HFFc6 (cell line): Measurements from ENCODE around the gene TBX6. TPM values are rescaled to one million over a fixed set of nuclear protein-coding genes. Genes with fewer than 3 reads are reported as not detected.

ENCODE experiments used
- DNase-seq: peaks from one replicate; pipeline ENCODE4 v3.0.0-alpha.2; 2018
- H3K27ac Mint-ChIP-seq: 2 replicates; pipeline ENCODE4 v1.8.0; 2020; ENCODE audit warnings: mild to moderate bottlenecking, mixed read lengths
- H3K27me3 Mint-ChIP-seq: 2 replicates; pipeline ENCODE4 v1.8.0; 2021; ENCODE audit warnings: mild to moderate bottlenecking, moderate library complexity, mixed read lengths; ENCODE audit not compliant: insufficient read depth
- H3K36me3 Mint-ChIP-seq: 2 replicates; pipeline ENCODE4 v1.8.0; 2021; ENCODE audit warnings: low read depth, mixed read lengths
- H3K4me1 Mint-ChIP-seq: 2 replicates; pipeline ENCODE4 v1.8.0; 2020; ENCODE audit warnings: low read depth, mixed read lengths
- H3K4me3 Mint-ChIP-seq: 2 replicates; pipeline ENCODE4 v1.8.0; 2020; ENCODE audit warnings: mild to moderate bottlenecking, moderate library complexity, mixed read lengths
- H3K9me3 Mint-ChIP-seq: 2 replicates; pipeline ENCODE4 v1.8.0; 2020; ENCODE audit warnings: mild to moderate bottlenecking, mixed read lengths
- CTCF ChIP-seq: fragments of 200-600 bp; sonication (generic); IDR thresholded peaks from 2 replicates; pipeline ENCODE4 v1.5.0; 2021; ENCODE audit warnings: antibody characterized with exemption, mild to moderate bottlenecking
- total RNA-seq, 6 experiments: library from RNA; stranded (reverse); fragmentation: NEBNext Ultra II Directional; extraction: Animal tissue kit (Norgen Biotek cat#: 25700); gene quantifications; 2 replicates in 1 of 6; 3 replicates in 5 of 6; pipeline ENCODE4 v1.2.3, GENCODE V29; 2021

TBX6 gene
- total RNA-seq, 6 experiments from 2014 or later: 0.16 to 0.33 (median 0.26) TPM

GRCh38 chr16:30113031-30113710 is 21.4 kb upstream of the TBX6 start, which contains the start of gene GDPD3:
Gene GDPD3 (minus strand): TSS chr16:30113537. CDS start chr16:30113478, 59 bp downstream.
- DNase-seq: no peak
- Mint-ChIP-seq H3K27ac (peak within 1 kb of the TSS; percentile 87), H3K4me3 (peak within 1 kb of the TSS; percentile 20; the same call in 1 of the 2 replicates), H3K36me3 (peaks cover 4% of the 10 kb centered on the region; the same call in 1 of the 2 replicates), H3K9me3 (no peaks in the 10 kb centered on the region), H3K27me3 (no peaks in the 10 kb centered on the region; the same call in none of the 2 replicates), H3K4me1 (peaks cover 20% of the 10 kb centered on the region)
- no peak; the same call in none of the 2 replicates for TF ChIP-seq CTCF

- Mint-ChIP-seq H3K9me3 (no peaks in the 10 kb centered on the region), H3K4me3 (no peak overlapping the region), H3K4me1 (peaks cover 20% of the 10 kb centered on the region), H3K27ac (no peak overlapping the region), H3K36me3 (peaks cover 4% of the 10 kb centered on the region; the same call in 1 of the 2 replicates), H3K27me3 (no peaks in the 10 kb centered on the region; the same call in none of the 2 replicates)
- no peak for DNase-seq
- peak; percentile 85 for TF ChIP-seq CTCF
Observed at GRCh38 chr16:30112197-30113030, 20.7 kb upstream of the TBX6 start.

GRCh38 chr16:30110661-30111060 is 18.9 kb upstream of the TBX6 start:
- no peak overlapping the region for H3K27ac Mint-ChIP-seq
- no peak overlapping the region for H3K4me3 Mint-ChIP-seq
- no peak for DNase-seq
- peaks cover 4% of the 10 kb centered on the region; the same call in 1 of the 2 replicates for H3K36me3 Mint-ChIP-seq
- H3K9me3 Mint-ChIP-seq: no peaks in the 10 kb centered on the region
- H3K4me1 Mint-ChIP-seq: peaks cover 20% of the 10 kb centered on the region
- TF ChIP-seq CTCF: no peak
- H3K27me3 Mint-ChIP-seq: no peaks in the 10 kb centered on the region; the same call in none of the 2 replicates

DNA sequence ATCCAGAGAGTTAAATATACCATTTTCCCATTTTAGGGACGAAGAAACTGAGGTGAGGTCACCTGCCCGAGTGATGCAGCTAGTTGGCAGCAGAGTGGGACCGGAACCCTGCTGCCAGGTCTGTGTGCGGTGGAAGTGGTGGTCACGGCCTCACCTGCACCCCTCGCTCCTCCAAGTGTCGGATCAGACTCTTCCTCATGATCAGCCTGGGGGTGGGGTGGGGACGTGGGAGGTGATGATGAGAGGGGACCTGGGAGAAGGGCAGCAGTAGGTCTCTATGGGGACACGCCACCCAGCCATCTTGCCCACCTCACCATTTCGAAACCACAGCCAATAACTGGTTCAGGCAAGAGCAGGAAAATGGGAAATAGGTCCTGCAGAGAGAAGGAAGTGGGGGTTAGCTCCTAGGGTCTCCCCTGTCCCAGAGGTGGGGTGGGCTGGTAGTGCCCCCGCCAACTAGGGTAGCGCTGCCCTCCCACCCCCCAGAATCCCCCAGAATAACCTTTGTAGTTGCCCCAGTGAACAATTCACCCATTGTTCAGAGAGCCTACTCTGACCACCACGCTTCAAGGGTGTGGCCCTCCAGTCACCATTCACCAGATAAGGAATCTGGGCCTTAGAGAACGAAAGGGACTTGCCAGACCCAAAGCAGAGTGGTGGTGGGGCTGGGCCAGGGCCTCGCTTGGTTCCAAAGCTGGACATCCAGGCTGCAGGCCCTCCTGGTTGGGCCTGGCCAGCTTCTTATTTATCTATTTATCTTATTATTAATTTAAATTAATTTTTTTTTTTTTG is 16.5 kb upstream of the TBX6 start:
- Mint-ChIP-seq H3K4me1 (peaks cover 10% of the 10 kb centered on the region), H3K27ac (no peak overlapping the region), H3K4me3 (no peak overlapping the region), H3K27me3 (no peaks in the 10 kb centered on the region; the same call in 1 of the 2 replicates), H3K36me3 (peaks cover 14% of the 10 kb centered on the region), H3K9me3 (no peaks in the 10 kb centered on the region)
- TF ChIP-seq CTCF: no peak
- no peak for DNase-seq

GRCh38 chr16:30104492-30104891 is 12.8 kb upstream of the TBX6 start:
- Mint-ChIP-seq H3K27me3 (no peaks in the 10 kb centered on the region), H3K4me3 (no peak overlapping the region), H3K36me3 (peaks cover 10% of the 10 kb centered on the region), H3K9me3 (no peaks in the 10 kb centered on the region), H3K27ac (no peak overlapping the region), H3K4me1 (no peaks in the 10 kb centered on the region)
- no peak for DNase-seq
- TF ChIP-seq CTCF: no peak
